Loucy (cell line): Measurements from ENCODE around the gene C4BPB.

Source experiments
- EZH2phosphoT487 ChIP-seq: fragments of 200-600 bp; IDR thresholded peaks from 2 replicates; pipeline ENCODE4 v1.6.1; 2018; ENCODE audit warnings: antibody characterized with exemption, mild to moderate bottlenecking, moderate library complexity, borderline replicate concordance
- TF ChIP-seq, protein P1 (sequence below): fragments of 200-600 bp; sonication (generic); conservative IDR thresholded peaks from 2 replicates; pipeline ENCODE4 v1.5.1; 2014; ENCODE audit warnings: mild to moderate bottlenecking, antibody characterized with exemption, low read length

DNA sequence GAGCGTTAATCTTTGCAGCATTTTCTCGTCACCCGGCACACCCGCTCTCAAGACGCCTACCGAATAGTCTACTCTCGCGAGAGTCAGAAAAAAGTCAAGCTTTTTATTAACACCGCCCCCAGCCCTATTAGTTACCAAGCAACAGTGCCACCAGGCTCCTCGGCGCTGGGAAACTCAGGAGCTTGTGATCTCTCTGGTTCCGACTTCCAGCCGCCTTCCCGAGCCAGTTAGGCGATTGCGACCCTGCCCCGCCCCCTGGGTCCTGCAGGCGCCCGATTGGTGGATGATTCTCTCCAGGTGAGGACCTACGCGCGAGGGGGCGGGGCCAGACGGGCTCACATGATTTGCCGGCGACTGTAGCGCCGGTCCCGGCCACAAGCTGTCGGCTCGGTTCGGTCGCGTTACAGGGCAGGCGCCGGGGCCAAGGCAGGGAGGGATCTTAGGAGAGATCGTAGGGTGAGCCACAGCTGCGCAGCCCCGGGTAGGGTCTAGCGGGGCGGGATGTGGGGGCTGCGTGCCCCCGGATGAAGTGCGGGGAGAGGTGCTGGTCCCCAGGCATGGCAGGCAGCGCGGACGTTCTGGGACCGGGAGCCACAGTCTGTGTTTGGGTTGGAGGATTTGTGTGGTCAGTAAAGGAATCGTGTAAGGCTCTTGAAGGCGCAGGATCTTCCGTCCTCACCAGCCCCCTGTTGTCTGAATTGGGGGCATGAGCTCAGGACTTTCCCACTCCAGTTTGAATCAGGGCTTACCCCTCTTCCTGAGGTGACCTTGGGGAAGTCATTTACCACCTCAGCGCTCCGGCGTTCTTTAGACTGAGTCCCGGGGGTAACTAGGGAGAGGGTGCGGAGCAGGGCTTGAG lies 35.5 kb upstream of the C4BPB start, which contains the start of gene PFKFB2:
- TF ChIP-seq, protein P1, sequence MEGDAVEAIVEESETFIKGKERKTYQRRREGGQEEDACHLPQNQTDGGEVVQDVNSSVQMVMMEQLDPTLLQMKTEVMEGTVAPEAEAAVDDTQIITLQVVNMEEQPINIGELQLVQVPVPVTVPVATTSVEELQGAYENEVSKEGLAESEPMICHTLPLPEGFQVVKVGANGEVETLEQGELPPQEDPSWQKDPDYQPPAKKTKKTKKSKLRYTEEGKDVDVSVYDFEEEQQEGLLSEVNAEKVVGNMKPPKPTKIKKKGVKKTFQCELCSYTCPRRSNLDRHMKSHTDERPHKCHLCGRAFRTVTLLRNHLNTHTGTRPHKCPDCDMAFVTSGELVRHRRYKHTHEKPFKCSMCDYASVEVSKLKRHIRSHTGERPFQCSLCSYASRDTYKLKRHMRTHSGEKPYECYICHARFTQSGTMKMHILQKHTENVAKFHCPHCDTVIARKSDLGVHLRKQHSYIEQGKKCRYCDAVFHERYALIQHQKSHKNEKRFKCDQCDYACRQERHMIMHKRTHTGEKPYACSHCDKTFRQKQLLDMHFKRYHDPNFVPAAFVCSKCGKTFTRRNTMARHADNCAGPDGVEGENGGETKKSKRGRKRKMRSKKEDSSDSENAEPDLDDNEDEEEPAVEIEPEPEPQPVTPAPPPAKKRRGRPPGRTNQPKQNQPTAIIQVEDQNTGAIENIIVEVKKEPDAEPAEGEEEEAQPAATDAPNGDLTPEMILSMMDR = no peak
- TF ChIP-seq EZH2phosphoT487 = no peak
